LNCaP clone FGC (cell line): ENCODE data around the gene ALX3.
"Not testable (repeated sequence)": the region's sequence is repeated elsewhere in the genome, so short reads cannot be mapped to it uniquely, and the experiment has no call there.

Experiments
- DNase-seq: peaks from one replicate; pipeline ENCODE4 v3.0.0-alpha.2; 2011; ENCODE audit warnings: low read depth
- H3K4me3 ChIP-seq: 2 replicates; pipeline ENCODE4 v1.5.1; 2011; ENCODE audit warnings: mild to moderate bottlenecking, low read depth, low read length, control low read depth
- TF ChIP-seq, protein P1 (sequence below): IDR thresholded peaks from 2 replicates; pipeline ENCODE4 v1.5.1; 2012; ENCODE audit warnings: mild to moderate bottlenecking; ENCODE audit not compliant: control insufficient read depth, insufficient read depth; ENCODE audit errors: extremely low read depth

The ALX3 gene

DNA sequence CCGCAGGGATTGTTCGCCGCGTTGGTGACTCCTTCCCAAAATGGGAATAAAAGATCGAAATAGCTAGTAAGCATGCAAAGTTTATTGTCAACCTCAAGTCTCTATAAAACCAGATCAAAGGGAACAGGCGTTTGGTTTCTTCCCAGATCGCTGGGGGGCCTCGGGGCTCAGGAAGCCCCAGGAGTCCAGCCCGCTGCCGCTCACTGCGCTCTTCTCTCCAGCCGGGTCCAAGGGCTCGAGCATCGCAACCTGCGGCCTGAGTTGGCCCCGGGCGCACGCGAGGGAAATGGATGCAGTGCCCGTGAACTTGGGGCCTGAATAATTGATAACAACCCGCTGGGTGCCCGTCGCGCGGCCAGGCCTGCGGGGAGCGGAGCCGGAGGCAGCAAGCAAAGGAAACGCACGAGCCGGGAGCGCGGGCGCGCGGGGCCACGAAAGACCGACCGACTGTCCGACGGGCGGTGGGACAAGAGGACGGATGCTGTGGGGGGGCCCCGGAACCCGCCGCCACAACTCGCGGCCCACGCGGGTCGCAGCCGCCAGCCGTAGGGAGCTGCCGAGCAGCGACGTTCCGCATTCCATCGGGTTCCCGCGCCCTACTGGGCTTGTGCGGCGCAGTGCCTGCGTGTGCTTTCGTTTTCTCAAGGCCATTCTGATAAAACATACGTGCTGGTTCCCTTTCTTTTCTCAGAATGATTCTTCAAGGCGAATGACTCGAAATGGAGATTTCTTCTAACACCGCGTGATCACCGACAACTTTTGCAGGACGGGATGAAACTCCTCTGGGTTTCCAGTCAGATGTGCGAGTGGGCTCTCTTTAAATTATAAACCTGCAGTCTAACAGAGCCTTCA is 14.0 kb upstream of the ALX3 start:
- no peak for DNase-seq
- TF ChIP-seq, protein P1, sequence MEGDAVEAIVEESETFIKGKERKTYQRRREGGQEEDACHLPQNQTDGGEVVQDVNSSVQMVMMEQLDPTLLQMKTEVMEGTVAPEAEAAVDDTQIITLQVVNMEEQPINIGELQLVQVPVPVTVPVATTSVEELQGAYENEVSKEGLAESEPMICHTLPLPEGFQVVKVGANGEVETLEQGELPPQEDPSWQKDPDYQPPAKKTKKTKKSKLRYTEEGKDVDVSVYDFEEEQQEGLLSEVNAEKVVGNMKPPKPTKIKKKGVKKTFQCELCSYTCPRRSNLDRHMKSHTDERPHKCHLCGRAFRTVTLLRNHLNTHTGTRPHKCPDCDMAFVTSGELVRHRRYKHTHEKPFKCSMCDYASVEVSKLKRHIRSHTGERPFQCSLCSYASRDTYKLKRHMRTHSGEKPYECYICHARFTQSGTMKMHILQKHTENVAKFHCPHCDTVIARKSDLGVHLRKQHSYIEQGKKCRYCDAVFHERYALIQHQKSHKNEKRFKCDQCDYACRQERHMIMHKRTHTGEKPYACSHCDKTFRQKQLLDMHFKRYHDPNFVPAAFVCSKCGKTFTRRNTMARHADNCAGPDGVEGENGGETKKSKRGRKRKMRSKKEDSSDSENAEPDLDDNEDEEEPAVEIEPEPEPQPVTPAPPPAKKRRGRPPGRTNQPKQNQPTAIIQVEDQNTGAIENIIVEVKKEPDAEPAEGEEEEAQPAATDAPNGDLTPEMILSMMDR, result no peak
- H3K4me3 ChIP-seq, result no peak overlapping the region

DNA sequence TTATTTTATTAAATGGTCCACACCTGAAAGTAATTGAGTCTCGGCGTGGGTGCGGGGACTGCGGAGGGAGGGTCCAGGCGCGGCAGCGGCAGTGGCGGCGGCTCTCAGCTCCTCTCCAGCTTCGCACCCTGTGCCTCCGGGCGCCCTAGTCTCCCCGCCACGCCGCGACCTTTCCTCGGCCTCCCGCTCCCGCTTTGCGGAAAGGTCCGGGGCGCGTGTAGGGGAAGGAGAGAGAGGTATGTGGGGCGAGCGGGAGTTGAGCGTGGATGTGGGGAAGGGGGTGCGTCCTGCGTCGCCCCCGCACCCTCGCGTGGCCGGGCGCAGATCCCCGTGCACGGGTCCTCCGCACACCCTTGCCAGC is 13.4 kb upstream of the ALX3 start:
- TF ChIP-seq, protein P1, result no peak
- DNase-seq, result no peak
- no peak overlapping the region for H3K4me3 ChIP-seq

DNA sequence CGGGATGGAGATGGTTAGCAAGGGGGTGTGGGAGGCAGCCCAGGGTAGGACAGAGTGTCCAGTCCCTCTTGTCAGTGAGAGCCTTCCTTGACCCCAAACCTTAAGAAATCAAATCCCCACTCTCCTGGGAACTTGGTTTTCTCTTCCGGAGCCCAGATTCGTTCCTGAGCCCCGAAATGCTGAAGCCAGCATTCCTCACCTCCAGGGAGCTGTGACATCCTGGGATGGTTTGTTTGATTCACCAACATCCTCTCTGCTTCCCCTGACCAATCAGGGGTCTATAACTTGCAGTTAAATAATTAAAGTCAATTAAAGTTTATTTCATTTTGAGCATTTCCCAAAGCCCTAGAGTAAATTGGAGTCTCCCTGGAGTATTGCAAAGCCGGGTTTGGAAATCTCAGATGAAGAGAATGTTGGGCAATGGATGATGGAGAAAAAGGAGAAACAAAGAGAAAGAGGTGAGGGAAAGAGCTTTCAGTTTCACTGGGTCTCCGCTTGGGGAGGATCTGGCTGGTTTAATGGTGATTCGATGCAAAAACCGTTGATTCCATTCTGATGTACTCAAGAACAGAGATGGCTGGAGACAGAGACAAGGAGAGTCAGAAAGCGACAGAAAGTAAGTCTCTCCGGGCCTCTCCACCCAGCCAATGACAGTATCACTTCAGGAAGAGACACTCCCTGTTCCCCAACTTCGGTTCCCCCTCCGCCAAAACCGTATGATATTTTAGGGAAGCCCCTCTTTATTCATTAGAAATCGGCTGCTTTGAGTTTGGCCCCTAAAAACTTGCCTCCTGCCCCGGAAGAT is 12.8 kb upstream of the ALX3 start:
- TF ChIP-seq, protein P1, result no peak
- H3K4me3 ChIP-seq, result no peak overlapping the region
- DNase-seq, result no peak

DNA sequence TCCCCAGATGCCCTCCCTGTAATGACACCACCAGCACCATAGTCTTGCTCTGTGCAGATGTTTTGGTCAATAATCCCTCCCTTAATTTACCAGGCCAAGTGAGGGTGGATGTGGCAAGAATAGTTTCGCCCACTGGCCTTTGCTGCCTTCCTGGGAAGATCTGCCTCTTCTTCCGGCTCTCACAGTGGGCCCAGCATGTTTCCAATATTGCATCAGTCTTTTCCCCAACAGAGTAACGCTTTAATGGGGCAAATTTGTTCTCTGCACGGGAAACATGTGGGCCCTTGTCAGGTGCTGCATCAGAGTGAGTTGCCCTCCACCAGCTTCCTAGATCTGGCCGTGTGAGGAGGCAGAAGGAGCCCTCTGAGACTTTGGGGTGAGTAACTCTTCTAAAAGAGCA is 12.0 kb upstream of the ALX3 start:
- TF ChIP-seq, protein P1, result no peak
- no peak for DNase-seq
- no peak overlapping the region for H3K4me3 ChIP-seq

DNA sequence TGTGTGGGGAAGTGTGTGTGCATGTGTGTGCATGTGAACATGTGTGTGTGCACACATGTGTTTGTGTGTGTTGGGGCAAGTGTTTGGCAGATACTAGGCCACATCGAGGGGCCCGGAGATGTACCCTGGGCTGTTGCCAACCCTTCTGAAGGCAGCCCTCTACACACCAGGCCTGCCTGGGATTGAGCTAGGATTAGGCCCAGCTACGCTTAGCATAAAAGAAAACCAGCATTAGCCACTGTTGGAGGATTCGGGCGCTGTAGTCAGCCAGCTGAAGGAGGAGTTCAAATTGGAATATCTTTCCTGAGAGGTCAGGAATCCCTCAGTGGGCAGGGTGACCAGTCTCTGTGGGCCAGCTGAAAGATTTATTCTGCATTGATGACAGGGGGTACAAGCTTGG is 10.6 kb upstream of the ALX3 start:
- TF ChIP-seq, protein P1, result no peak
- DNase-seq, result no peak
- no peak overlapping the region for H3K4me3 ChIP-seq

DNA sequence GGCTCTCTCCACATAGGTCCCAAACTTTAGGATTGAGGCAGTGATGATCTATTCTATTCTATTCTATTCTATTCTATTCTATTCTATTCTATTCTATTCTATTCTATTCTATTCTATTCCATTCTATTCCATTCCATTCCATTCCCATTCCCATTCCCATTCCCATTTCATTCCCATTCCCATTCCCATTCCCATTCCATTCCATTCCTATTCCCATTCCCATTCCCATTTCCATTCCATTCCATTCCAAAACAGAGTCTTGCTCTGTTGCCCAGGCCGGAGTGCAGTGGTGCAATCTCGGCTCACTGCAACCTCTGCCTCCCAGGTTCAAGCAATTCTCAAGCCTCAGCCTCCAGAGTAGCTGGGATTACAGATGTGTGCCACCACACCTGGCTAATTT is 9.5 kb upstream of the ALX3 start:
- H3K4me3 ChIP-seq, result not testable (repeated sequence)

DNA sequence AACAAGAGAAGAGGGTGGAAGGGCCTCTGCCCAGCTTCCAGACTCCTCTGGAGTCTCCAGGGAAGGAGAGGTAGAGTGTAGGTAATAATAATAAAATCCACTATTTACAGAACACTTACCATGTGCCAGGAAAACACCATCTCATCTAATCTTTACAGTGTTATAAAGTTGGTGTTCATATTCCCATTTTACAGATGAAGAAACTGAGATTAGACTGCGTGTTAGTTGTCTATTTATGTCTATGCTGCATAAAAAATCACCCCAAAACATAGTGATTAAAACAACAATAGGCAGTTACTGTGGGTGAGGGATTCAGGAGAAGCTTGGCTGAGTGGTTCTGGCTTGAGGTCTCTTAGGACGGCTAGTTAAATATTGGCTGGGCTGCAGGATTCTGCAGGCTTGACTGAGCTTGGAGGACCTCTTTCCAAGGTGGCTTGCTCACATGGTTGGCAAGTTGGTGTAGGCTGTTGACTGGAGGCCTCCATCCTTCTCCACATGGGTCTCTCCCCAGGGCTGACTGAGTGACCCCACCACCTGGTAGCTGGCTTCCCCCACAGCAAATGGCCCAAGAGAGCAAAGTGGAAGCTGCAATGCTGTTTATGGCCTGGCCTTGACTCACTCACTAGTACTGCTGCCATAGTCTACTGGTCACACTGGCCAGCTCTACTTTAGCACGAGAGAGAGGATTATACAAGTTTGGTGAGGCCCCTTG is 6.5 kb upstream of the ALX3 start:
- no peak for DNase-seq

More for the DNA sequence above, 9.5 kb upstream of the ALX3 start:
- not testable (repeated sequence) for DNase-seq

More for the DNA sequence above, 6.5 kb upstream of the ALX3 start:
- TF ChIP-seq, protein P1, result no peak
- H3K4me3 ChIP-seq, result no peak overlapping the region
